Measurements from ENCODE around the gene AEN.

Gene AEN

DNA sequence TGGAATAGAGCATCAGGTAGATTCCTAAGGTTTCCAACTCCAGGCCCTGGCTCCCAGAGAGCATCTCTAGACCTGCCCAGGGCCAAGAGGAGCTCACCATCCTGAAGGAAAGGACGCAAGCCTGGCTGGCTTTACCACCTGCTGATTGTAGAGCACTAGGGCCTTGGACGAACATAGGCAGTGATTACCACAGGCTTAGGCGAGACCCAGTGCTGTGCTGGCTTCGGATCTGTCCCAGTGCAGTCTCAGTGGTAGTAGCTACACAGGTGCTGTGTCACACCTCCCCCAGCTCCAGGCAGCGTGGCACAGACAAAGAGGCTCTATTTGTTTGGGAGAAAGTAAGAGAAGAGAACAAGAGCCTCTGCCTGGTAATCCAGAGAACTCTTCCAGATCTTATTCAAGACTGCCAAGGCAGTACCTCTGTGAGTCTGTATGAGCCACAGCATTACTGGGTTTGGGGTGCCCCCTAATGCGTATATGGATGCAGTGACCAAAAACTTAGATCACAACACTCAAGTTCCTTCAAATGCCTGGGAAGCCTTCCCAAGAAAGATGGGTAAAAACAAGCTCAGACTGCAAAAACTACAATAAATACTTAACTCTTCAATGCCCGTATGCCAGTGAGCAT, 43.1 kb downstream of the AEN start:
- peak; percentile 33 for DNase-seq (ENCODE audit: low read depth)

DNA sequence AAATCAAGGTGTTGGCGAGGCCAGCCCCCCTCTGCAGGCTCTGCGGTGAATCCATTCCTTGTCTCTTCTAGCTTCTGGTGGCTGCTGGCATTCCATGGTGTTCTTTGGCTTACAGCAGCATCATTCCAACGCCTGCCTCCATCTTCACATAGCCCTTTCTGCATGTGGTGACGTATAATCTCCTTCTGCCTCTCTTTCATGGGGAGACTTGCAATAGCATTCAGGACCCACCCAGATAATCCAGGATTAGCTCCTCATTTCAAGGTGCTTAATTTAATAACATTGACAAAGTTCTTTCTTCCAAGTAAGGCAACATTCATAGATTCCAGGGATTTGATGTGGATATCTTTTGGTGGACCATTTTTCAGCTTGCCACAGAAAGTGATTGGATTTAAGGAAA, 53.5 kb downstream of the AEN start:
- no peak for DNase-seq (ENCODE audit: low read depth)

DNA sequence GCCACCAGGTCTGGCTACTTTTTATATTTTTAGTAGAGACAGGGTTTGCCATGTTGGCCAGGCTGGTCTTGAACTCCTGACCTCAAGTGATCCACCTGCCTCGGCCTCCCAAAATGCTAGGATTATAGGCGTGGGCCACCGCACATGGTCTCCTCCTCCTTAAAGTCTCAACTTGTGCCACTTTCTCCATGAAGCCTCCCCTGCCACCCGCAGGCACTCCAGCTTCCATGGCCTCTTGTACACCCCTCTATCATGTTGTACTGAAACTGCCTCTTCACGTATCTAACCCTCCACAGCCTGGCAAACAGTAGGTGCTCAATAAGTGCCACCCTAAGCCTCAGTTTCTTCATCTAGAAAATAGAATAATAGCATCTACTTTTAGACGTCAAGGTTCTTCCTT, 57.6 kb downstream of the AEN start:
- no peak for DNase-seq (ENCODE audit: low read depth)

DNA sequence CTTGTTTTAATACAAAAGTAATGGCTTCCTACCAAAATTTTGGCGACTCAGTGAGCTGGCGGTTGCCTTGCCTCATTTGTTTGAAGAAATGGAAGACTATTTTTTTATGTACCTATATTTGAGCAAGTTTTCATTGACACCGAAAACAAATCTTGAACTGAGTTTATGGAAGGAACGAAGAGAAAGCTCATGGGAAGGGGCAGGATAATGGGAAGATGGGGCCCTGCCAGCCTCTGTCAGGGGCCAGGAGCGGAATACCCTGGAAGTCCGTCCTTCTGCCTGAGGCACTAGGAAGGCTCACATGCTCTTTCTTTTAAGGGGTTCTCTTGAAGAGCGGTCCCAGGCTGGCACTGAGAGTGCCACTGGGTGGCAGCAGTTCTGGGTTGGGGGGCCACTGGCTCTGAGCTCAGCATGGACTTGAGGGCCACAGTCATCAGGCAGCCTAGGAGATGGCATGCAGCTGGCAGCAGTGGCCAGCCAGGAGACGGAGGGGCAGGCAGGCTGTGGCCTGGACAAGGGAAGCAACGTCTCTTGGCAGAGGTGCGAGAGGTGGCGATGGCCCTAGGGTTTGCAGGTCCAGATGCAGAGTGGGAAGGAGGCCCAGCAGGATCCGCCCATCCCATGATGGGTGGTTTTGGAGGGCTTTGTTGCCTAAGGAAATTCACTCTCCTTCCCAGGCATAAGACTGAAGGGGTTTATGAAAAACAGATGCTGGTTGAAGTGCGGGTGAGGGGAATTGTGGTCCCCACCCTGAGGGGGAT, 59.3 kb downstream of the AEN start:
- DNase-seq (ENCODE audit: low read depth) = no peak

DNA sequence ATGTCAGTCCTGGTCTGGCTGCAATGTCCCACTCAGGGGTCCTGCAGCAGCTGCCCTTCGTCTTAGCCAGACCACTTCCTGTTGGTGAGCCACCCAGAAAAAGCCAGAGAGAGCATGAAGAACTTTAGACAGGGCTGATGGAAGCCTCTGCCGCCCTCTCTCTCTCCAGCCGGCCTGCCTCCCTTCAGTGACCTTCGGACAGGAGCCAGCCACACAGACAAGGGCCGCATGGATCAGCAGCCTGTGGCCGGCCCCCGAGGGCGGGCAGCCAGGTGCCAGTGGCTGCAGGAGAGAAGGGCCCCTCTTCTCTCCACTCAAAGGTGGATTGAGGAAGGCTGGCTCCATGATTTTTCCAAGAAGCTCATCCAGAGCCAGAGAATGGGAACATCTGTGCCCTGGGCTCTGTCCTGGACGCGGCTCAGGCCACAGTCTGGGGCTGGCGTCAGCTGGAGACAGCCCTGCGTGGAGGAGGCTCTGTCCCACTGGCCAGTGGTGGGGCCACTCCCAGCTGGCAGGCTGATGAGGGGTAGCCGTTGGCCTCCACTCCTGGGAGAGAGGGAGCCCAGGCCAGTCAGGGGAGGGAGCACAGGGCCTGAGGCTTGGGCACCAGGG, 60.6 kb downstream of the AEN start:
- DNase-seq (ENCODE audit: low read depth) = no peak
